Caco-2 (cell line): ENCODE data around the gene PRPSAP2. TPM values are rescaled to one million over a fixed set of nuclear protein-coding genes. Genes with fewer than 3 reads are reported as not detected.
A peak's percentile ranks its signal among the peaks of the same experiment; 100 is the strongest.

ENCODE experiments used
- BruUV-seq: library from RNA; stranded (reverse); fragments of 400-500 nt; replicated peaks from 2 replicates; lab custom pipeline; 2021; lab: Mats Ljungman, UMichigan
- CTCF ChIA-PET: fragments of 300-600 bp; sonication (Branson Sonifier 250); formaldehyde crosslinking; loops from one replicate; lab custom pipeline; 2022; ENCODE audit warnings: antibody characterized with exemption; lab: Charles Lee
- POLR2A ChIA-PET: fragments of 300-600 bp; sonication (Branson Sonifier 250); formaldehyde crosslinking; loops from one replicate; lab custom pipeline; 2022; ENCODE audit warnings: antibody characterized with exemption; lab: Charles Lee
- DNase-seq, 2 experiments: peaks; one replicate each; pipeline versions ENCODE4 v3.0.0 to v3.0.0-alpha.2; 2020 to 2022
- H3K27me3 ChIP-seq: replicated peaks from 2 replicates; pipeline ENCODE4 v1.6.0; 2011; ENCODE audit warnings: low read length; ENCODE audit not compliant: control insufficient read depth, insufficient read depth
- H3K36me3 ChIP-seq: 2 replicates; pipeline ENCODE4 v1.5.1; 2011; ENCODE audit warnings: low read length; ENCODE audit not compliant: control insufficient read depth, insufficient read depth
- H3K4me1 ChIP-seq: fragments of 250-450 bp; sonication (Bioruptor Pico); 2 replicates; pipeline ENCODE4 v1.5.1; 2020; ENCODE audit warnings: mild to moderate bottlenecking
- H3K4me3 ChIP-seq: 2 replicates; pipeline ENCODE4 v1.5.1; 2011; ENCODE audit warnings: low read depth, mild to moderate bottlenecking, control low read depth, low read length
- H3K9me3 ChIP-seq: fragments of 250-450 bp; sonication (Bioruptor Pico); 2 replicates; pipeline ENCODE4 v1.5.1; 2020; ENCODE audit warnings: mild to moderate bottlenecking, moderate library complexity
- H3K27ac Mint-ChIP-seq: one replicate; pipeline ENCODE4 v1.8.0; 2022; ENCODE audit warnings: mixed read lengths; ENCODE audit not compliant: unreplicated experiment
- H3K27me3 Mint-ChIP-seq: one replicate; pipeline ENCODE4 v1.8.0; 2022; ENCODE audit warnings: mixed read lengths; ENCODE audit not compliant: insufficient read depth, unreplicated experiment
- H3K36me3 Mint-ChIP-seq: one replicate; pipeline ENCODE4 v1.8.0; 2022; ENCODE audit warnings: mild to moderate bottlenecking, mixed read lengths; ENCODE audit not compliant: insufficient read depth, unreplicated experiment
- H3K4me1 Mint-ChIP-seq: one replicate; pipeline ENCODE4 v1.8.0; 2022; ENCODE audit warnings: low read depth, mixed read lengths; ENCODE audit not compliant: unreplicated experiment
- H3K4me3 Mint-ChIP-seq: one replicate; pipeline ENCODE4 v1.8.0; 2022; ENCODE audit warnings: mild to moderate bottlenecking, moderate library complexity, mixed read lengths; ENCODE audit not compliant: unreplicated experiment
- H3K9me3 Mint-ChIP-seq: one replicate; pipeline ENCODE4 v1.8.0; 2022; ENCODE audit warnings: mixed read lengths; ENCODE audit not compliant: unreplicated experiment
- CTCF ChIP-seq, 2 experiments: fragments of 200-600 bp in 1 of 2; IDR thresholded peaks; 1 replicate in 1 of 2; 2 replicates in 1 of 2; pipeline versions ENCODE4 v1.5.1 to v1.8.0; 2011 to 2022; ENCODE audit warnings: antibody characterized with exemption in 1 of 2, control low read depth in 1 of 2, inconsistent platforms in 1 of 2, low read depth in 1 of 2, low read length in 1 of 2, mild to moderate bottlenecking in 1 of 2, moderate library complexity in 1 of 2; ENCODE audit not compliant: insufficient read depth in 1 of 2, severe bottlenecking in 1 of 2, unreplicated experiment in 1 of 2
- intact Hi-C: fragments of 100-400 bp; cut with micrococcal nuclease; formaldehyde crosslinking; loops from one replicate; pipeline ENCODE4 v1.10.0; 2022; ENCODE audit not compliant: unreplicated experiment
- total RNA-seq: library from RNA; stranded (reverse); gene quantifications from 2 replicates; pipeline ENCODE4 v1.2.3, GENCODE V29; 2022

Gene PRPSAP2
- total RNA-seq, 1 experiment from 2014 or later: 49.0 TPM

GRCh38 chr17:18968345-18968744 is 110.4 kb downstream of the PRPSAP2 start:
- intact Hi-C loops: loop anchor here (10.0 kb wide), 1 partner anchor 154 kb away; no protein-coding TSS in a partner anchor
- Mint-ChIP-seq H3K4me1 (no peaks in the 10 kb centered on the region), H3K9me3 (no peaks in the 10 kb centered on the region), H3K27ac (peak overlapping the region; percentile 29), H3K4me3 (no peak overlapping the region), H3K36me3 (peaks cover 36% of the 10 kb centered on the region), H3K27me3 (no peaks in the 10 kb centered on the region)
- DNase-seq: no peak
- Histone ChIP-seq H3K4me1 (peaks cover 22% of the 10 kb centered on the region), H3K36me3 (peaks cover 1% of the 10 kb centered on the region; the same call in 1 of the 2 replicates), H3K4me3 (no peak overlapping the region), H3K9me3 (no peaks in the 10 kb centered on the region), H3K27me3 (no peaks in the 10 kb centered on the region)
- CTCF ChIA-PET: interaction anchor here (0.6 kb wide), 1 partner anchor 163 kb away, joined by 4 read pairs; no protein-coding TSS in a partner anchor
- no TSS peak for BruUV-seq
- POLR2A ChIA-PET: no interaction called here
- TF ChIP-seq CTCF (IDR thresholded peaks at IDR 0.05; ENCODE audit: insufficient read depth in 1 of 2, low read depth in 1 of 2, low read length in 1 of 2, severe bottlenecking in 1 of 2, unreplicated experiment in 1 of 2): no peak

GRCh38 chr17:18968945-18969887 is 111.3 kb downstream of the PRPSAP2 start:
- H3K4me1 Mint-ChIP-seq: no peaks in the 10 kb centered on the region
- Histone ChIP-seq H3K27me3 (no peaks in the 10 kb centered on the region), H3K36me3 (peaks cover 1% of the 10 kb centered on the region; the same call in 1 of the 2 replicates), H3K4me1 (peaks cover 19% of the 10 kb centered on the region), H3K4me3 (no peak overlapping the region), H3K9me3 (no peaks in the 10 kb centered on the region)
- intact Hi-C loops: loop anchor here (10.0 kb wide), 1 partner anchor 154 kb away; no protein-coding TSS in a partner anchor
- no peak for TF ChIP-seq CTCF (IDR thresholded peaks at IDR 0.05; ENCODE audit: insufficient read depth in 1 of 2, low read depth in 1 of 2, low read length in 1 of 2, severe bottlenecking in 1 of 2, unreplicated experiment in 1 of 2)
- TSS peak; percentile 9 for BruUV-seq
- no peak for DNase-seq
- H3K27ac Mint-ChIP-seq: peak overlapping the region; percentile 51
- H3K4me3 Mint-ChIP-seq: no peak overlapping the region
- H3K36me3 Mint-ChIP-seq: peaks cover 38% of the 10 kb centered on the region
- ChIA-PET CTCF (interaction anchor here (0.6 to 0.9 kb wide), 2 partner anchors 8 to 164 kb away, joined by 4 to 5 read pairs; no protein-coding TSS in a partner anchor), POLR2A (no interaction called here)
- no peaks in the 10 kb centered on the region for H3K27me3 Mint-ChIP-seq
- no peaks in the 10 kb centered on the region for H3K9me3 Mint-ChIP-seq

- Mint-ChIP-seq H3K9me3 (no peaks in the 10 kb centered on the region), H3K36me3 (peaks cover 49% of the 10 kb centered on the region), H3K27me3 (no peaks in the 10 kb centered on the region), H3K27ac (no peak overlapping the region), H3K4me1 (no peaks in the 10 kb centered on the region), H3K4me3 (no peak overlapping the region)
- Histone ChIP-seq H3K36me3 (peaks cover 1% of the 10 kb centered on the region), H3K9me3 (no peaks in the 10 kb centered on the region), H3K4me1 (peaks cover 19% of the 10 kb centered on the region), H3K4me3 (no peak overlapping the region), H3K27me3 (no peaks in the 10 kb centered on the region)
- ChIA-PET CTCF (interaction anchor here (0.9 kb wide), 1 partner anchor 10 kb away, joined by 5 read pairs; no protein-coding TSS in a partner anchor), POLR2A (no interaction called here)
- intact Hi-C loops: no loop called here
- no peak for DNase-seq
- peak in 1 of 2 experiments; percentile 5 for TF ChIP-seq CTCF (IDR thresholded peaks at IDR 0.05; ENCODE audit: insufficient read depth in 1 of 2, low read depth in 1 of 2, low read length in 1 of 2, severe bottlenecking in 1 of 2, unreplicated experiment in 1 of 2)
- BruUV-seq: no TSS peak
These were observed 112.9 kb downstream of the PRPSAP2 start for GRCh38 chr17:18970582-18971480.
